ENCODE data around the gene LRIG2.

The LRIG2 gene

DNA sequence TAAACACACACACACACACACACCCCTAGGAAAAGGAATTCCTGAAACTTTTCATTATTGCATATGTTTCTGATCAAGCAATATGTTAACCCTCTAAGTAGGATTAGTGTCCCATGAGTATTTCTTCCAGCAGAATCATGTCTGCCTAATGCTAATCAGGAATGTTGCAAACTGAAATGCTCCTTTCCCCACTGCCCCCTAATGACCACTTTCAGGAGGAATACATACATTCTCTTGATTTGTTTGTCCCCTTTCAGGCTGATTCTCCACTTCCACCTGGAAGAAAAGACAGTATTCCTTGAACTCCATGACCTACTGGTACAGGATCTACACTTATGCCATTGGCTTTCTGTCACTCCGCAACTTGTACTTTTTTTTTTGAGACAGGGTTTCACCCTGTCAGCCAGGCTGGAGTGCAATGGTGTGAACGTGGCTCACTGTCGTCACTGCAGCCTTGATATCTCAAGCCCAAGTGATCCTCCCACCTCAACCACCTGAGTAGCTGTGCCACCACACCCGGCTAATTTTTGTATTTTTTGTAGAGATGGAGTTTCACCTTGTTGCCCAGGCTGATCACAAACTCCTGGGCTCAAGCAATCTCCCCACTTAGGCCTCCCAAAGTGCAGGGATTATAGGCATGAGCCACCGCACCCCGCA is 56.7 kb downstream of the LRIG2 start:
- no peak for DNase-seq (ENCODE audit: low read depth)
- TF ChIP-seq, protein P1, sequence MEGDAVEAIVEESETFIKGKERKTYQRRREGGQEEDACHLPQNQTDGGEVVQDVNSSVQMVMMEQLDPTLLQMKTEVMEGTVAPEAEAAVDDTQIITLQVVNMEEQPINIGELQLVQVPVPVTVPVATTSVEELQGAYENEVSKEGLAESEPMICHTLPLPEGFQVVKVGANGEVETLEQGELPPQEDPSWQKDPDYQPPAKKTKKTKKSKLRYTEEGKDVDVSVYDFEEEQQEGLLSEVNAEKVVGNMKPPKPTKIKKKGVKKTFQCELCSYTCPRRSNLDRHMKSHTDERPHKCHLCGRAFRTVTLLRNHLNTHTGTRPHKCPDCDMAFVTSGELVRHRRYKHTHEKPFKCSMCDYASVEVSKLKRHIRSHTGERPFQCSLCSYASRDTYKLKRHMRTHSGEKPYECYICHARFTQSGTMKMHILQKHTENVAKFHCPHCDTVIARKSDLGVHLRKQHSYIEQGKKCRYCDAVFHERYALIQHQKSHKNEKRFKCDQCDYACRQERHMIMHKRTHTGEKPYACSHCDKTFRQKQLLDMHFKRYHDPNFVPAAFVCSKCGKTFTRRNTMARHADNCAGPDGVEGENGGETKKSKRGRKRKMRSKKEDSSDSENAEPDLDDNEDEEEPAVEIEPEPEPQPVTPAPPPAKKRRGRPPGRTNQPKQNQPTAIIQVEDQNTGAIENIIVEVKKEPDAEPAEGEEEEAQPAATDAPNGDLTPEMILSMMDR (IDR thresholded peaks at IDR 0.05; ENCODE audit: low read length, missing control alignments) = no peak
- no peak overlapping the region for H3K4me3 ChIP-seq (replicated peaks; ENCODE audit: low read depth, low read length)

GRCh38 chr1:113133038-113133437 is 60.0 kb downstream of the LRIG2 start:
- DNase-seq (ENCODE audit: low read depth) = no peak
- TF ChIP-seq, protein P1 (IDR thresholded peaks at IDR 0.05; ENCODE audit: low read length, missing control alignments) = no peak
- H3K4me3 ChIP-seq (replicated peaks; ENCODE audit: low read depth, low read length) = no peak overlapping the region

DNA sequence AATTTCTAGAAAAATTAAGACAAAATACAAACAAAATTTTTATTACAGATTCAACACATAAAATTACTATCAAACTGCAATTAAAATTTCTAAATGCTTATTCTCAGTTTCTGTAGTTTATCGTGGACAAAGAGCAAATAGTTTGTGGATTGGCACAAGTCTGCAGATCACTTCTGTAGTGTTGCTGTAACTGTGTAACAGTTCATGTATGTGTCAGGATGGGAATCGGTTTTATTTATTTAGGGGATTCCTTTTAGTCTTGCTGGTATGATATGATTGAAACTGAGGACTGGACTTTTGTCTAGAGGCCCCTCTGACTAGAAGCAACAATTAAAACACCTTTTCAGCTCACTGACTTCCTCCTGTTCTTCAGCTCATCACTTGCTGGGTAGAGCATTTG is 60.8 kb downstream of the LRIG2 start:
- DNase-seq (ENCODE audit: low read depth) = no peak
- no peak overlapping the region for H3K4me3 ChIP-seq (replicated peaks; ENCODE audit: low read depth, low read length)
- TF ChIP-seq, protein P1 (IDR thresholded peaks at IDR 0.05; ENCODE audit: low read length, missing control alignments) = no peak

DNA sequence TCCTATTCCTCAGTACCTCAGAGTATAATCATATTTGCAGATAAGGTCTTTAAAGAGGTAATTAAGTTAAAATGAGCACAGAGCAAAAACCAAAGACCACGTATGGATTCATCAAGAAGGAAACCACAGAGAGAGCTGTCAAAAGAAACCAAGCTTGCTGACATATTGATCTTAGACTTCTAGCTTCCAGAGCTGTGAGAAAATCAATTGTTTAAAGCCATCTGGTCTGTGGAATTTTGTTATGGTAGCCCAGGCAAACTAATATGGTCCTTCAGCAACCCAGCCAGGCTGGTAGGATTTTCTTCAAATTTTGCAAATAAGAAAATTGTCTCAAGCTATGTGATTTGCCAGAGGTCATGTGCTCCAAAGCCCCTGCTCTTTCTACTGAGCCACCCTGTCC is 62.5 kb downstream of the LRIG2 start:
- DNase-seq (ENCODE audit: low read depth) = no peak
- H3K4me3 ChIP-seq (replicated peaks; ENCODE audit: low read depth, low read length) = no peak overlapping the region
- TF ChIP-seq, protein P1 (IDR thresholded peaks at IDR 0.05; ENCODE audit: low read length, missing control alignments) = no peak

- TF ChIP-seq, protein P1 (IDR thresholded peaks at IDR 0.05; ENCODE audit: low read length, missing control alignments) = no peak
- DNase-seq (ENCODE audit: low read depth) = no peak
- H3K4me3 ChIP-seq (replicated peaks; ENCODE audit: low read depth, low read length) = no peak overlapping the region
Observed at GRCh38 chr1:113136476-113136875, 63.5 kb downstream of the LRIG2 start.

GRCh38 chr1:113137563-113137962 is 64.6 kb downstream of the LRIG2 start:
- no peak for DNase-seq (ENCODE audit: low read depth)
- TF ChIP-seq, protein P1 (IDR thresholded peaks at IDR 0.05; ENCODE audit: low read length, missing control alignments) = no peak
- no peak overlapping the region for H3K4me3 ChIP-seq (replicated peaks; ENCODE audit: low read depth, low read length)

DNA sequence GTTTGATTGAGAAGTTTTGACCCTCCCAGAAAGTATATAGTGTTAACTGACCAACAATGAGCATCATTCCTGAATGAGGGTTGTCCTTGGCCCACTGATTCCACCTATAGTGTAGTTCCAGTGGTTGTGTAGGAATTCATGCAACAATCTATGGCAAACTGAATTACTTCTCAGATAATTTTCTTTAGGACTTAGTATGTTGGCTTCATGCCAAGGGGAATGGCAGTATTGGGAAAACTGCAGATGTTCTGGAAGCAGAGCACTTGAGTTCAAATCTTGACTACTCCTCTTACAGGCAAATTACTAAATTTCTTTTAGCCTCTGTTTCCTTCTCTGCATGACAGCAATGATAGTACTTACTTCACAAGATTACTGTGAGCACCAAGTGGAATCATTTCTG is 65.8 kb downstream of the LRIG2 start:
- no peak overlapping the region for H3K4me3 ChIP-seq (replicated peaks; ENCODE audit: low read depth, low read length)
- TF ChIP-seq, protein P1 (IDR thresholded peaks at IDR 0.05; ENCODE audit: low read length, missing control alignments) = no peak
- no peak for DNase-seq (ENCODE audit: low read depth)

Data from fibroblast of pulmonary artery (primary cell).